Colonic mucosa (tissue), 4 donors: ENCODE results near the gene EPB41L2. TPM values are rescaled to one million over a fixed set of nuclear protein-coding genes. Genes with fewer than 3 reads are reported as not detected.

ENCODE experiments used
- DNase-seq: peaks from one replicate; pipeline ENCODE4 v3.0.0-alpha.2; 2020
- H3K27ac ChIP-seq: fragments of 200-600 bp; one replicate; pipeline ENCODE4 v1.8.0; 2021
- H3K27me3 ChIP-seq: fragments of 200-600 bp; one replicate; pipeline ENCODE4 v1.8.0; 2021
- H3K36me3 ChIP-seq: fragments of 200-600 bp; one replicate; pipeline ENCODE4 v1.8.0; 2021
- H3K4me1 ChIP-seq: fragments of 200-600 bp; one replicate; pipeline ENCODE4 v1.8.0; 2021; ENCODE audit warnings: mild to moderate bottlenecking
- H3K4me3 ChIP-seq: fragments of 200-600 bp; one replicate; pipeline ENCODE4 v1.8.0; 2021
- H3K9ac ChIP-seq, 2 donors: one replicate each; pipeline ENCODE4 v1.7.0; 2013; ENCODE audit warnings: control low read depth in 2 of 2, low read depth in 2 of 2, low read length in 2 of 2
- H3K9me3 ChIP-seq: fragments of 200-600 bp; one replicate; pipeline ENCODE4 v1.8.0; 2021
- intact Hi-C: fragments of 100-400 bp; cut with DNase I; formaldehyde crosslinking; loops from one replicate; pipeline ENCODE4 v1.14.1; 2022
- total RNA-seq, 2 donors: library from RNA; stranded (reverse); fragmentation: NEBNext Ultra II Directional in 1 of 2; extraction: Animal tissue kit (Norgen Biotek cat#: 25700) in 1 of 2; gene quantifications; one replicate each; pipeline ENCODE4 v1.2.1, GENCODE V29; 2021
- TF ChIP-seq, protein P1 (sequence below): fragments of 200-600 bp; IDR thresholded peaks from one replicate; pipeline ENCODE4 v1.8.0; 2022; ENCODE audit warnings: antibody characterized with exemption, mild to moderate bottlenecking
- donor health status: healthy.
- donor health status: DM: no; HTN: no; CAD: no.
- donor health status: DM: no; HTN: no; CAD: no.

The EPB41L2 gene
- total RNA-seq, 2 donors from 2014 or later: 106 to 113 TPM

DNA sequence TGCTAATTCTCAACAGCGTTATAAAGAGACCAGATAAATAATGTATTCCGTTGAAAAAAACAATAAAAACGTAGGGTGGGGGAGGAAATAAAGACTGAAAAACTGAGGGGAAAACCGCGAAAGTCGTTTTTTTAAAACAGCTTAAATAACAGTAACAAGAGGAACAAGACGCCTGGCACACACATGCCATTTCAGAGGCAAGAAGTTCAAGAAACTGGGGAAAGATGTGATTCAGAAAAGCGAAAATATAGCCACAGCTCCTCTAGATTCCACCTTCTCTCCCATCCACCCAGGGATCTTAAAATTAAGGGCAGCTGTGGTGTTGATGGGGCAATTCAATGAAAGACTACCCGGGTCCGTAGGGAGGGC lies 1.3 kb downstream of the EPB41L2 start:
- peak overlapping the region; percentile 94 for H3K27ac ChIP-seq

DNA sequence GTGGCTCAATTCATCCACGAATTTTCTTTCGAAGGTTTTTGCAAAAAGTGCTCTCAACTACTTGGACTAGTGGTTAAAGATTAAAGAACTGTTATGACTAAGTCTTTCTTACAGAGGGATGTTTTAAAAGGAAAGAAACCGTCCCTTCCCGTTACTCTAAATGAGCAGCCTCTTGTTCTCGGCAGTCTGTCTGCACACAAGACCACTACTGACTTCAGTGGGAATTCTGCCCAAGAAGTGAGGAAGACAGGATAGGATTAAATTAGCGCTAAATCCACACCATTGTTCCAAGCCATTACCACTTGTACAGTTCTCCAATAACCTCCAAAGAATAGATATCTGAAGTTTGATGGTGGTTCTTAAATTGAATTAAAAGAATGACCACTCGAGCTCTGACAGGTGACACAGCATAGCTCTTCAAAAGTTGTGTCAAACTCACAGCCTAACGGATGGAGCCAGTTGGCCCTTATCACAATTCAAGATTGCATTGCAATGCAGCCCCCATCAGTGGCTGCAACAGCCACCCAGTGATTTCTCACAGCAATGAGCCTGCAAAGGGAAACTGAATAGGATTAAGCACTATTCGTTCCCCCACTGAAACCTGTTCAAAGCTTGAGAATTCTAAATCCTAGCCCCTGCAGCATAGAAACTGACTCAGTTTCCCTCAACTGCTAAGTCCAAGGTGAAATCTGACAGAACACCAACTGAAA lies 1.8 kb downstream of the EPB41L2 start:
- intact Hi-C loops: no loop called here
- TF ChIP-seq, protein P1, sequence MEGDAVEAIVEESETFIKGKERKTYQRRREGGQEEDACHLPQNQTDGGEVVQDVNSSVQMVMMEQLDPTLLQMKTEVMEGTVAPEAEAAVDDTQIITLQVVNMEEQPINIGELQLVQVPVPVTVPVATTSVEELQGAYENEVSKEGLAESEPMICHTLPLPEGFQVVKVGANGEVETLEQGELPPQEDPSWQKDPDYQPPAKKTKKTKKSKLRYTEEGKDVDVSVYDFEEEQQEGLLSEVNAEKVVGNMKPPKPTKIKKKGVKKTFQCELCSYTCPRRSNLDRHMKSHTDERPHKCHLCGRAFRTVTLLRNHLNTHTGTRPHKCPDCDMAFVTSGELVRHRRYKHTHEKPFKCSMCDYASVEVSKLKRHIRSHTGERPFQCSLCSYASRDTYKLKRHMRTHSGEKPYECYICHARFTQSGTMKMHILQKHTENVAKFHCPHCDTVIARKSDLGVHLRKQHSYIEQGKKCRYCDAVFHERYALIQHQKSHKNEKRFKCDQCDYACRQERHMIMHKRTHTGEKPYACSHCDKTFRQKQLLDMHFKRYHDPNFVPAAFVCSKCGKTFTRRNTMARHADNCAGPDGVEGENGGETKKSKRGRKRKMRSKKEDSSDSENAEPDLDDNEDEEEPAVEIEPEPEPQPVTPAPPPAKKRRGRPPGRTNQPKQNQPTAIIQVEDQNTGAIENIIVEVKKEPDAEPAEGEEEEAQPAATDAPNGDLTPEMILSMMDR: no peak
- H3K9me3 ChIP-seq: no peaks in the 10 kb centered on the region
- peak overlapping the region in 1 of 2 donors; percentile 75 for H3K9ac ChIP-seq
- no peak for DNase-seq
- H3K27ac ChIP-seq: peak overlapping the region; percentile 26
- no peaks in the 10 kb centered on the region for H3K36me3 ChIP-seq
- no peaks in the 10 kb centered on the region for H3K27me3 ChIP-seq
- H3K4me1 ChIP-seq: peaks cover 9% of the 10 kb centered on the region
- H3K4me3 ChIP-seq: peak overlapping the region; percentile 93

More for the DNA sequence above, 1.3 kb downstream of the EPB41L2 start:
- no peak for DNase-seq
- Histone ChIP-seq H3K9ac (peak overlapping the region in 1 of 2 donors; percentile 75), H3K36me3 (no peaks in the 10 kb centered on the region), H3K4me1 (peaks cover 9% of the 10 kb centered on the region), H3K27me3 (no peaks in the 10 kb centered on the region), H3K9me3 (no peaks in the 10 kb centered on the region), H3K4me3 (peak overlapping the region; percentile 93)
- TF ChIP-seq, protein P1: no peak
- intact Hi-C loops: no loop called here

DNA sequence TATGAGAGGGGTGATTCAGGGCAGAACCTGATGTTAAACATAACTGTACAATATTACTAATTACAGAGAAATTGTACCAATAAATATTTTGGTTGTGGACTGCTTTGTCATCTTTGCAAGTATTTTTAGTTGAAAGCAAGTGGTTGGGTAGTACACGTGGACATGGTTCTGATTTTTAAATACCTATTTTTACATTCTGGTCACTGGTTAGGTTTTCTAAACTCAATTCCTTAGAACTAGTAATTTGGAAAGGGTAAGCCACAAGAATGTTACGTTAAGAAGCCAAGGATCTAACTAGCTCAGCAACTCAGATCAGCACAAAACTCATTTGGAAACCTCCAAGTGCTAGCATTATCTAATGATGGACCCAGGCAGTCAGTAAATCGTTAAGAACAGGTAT lies 2.7 kb downstream of the EPB41L2 start:
- Histone ChIP-seq H3K9me3 (peaks cover under 1% of the 10 kb centered on the region), H3K36me3 (no peaks in the 10 kb centered on the region), H3K9ac (peak overlapping the region in 1 of 2 donors; percentile 29), H3K27me3 (no peaks in the 10 kb centered on the region), H3K4me1 (peaks cover 9% of the 10 kb centered on the region), H3K27ac (no peak overlapping the region), H3K4me3 (no peak overlapping the region)
- intact Hi-C loops: no loop called here
- TF ChIP-seq, protein P1: no peak
- no peak for DNase-seq

DNA sequence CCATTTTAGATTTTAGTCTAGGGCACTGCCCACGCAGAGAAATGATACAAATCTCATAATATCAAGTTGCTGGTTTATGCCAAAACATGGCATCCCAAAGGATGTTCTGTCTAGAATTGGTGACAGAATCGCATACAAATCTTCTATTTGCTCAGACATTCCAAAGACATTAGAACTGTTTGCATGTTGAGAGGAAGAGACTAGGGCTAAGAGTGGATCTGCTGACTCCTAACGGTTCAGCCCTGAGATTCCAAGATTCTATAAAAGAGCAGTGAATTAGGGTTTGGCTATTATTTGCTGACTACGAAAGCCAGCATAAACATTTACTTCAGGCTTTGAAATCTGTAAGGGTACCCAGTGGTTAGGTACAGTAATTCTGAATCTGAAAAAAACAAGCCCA lies 3.6 kb downstream of the EPB41L2 start:
- TF ChIP-seq, protein P1: no peak
- intact Hi-C loops: no loop called here
- H3K27ac ChIP-seq: no peak overlapping the region
- DNase-seq: no peak
- peaks cover 5% of the 10 kb centered on the region for H3K4me1 ChIP-seq
- H3K27me3 ChIP-seq: no peaks in the 10 kb centered on the region
- no peak overlapping the region for H3K4me3 ChIP-seq
- H3K36me3 ChIP-seq: no peaks in the 10 kb centered on the region
- H3K9ac ChIP-seq: no peak overlapping the region
- H3K9me3 ChIP-seq: peaks cover 9% of the 10 kb centered on the region

DNA sequence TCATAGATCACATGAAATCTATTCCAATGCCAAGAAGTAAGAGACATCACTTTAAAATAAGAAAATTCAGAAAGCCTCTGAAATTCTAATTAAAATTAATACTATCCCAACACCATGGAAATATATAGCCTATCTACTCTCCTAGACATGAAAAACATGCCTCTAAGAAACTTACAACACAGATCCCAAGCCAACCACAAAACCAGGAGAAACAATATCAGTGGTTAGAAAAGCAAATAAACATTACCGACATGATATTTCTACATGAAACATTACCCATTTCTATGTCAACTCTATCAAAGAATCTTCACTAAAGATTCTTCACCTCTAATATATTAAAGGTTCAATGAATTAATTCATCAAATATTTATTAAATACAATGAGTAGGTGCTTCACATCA lies 4.8 kb downstream of the EPB41L2 start:
- Histone ChIP-seq H3K9me3 (peaks cover 12% of the 10 kb centered on the region), H3K27ac (no peak overlapping the region), H3K4me1 (peaks cover 5% of the 10 kb centered on the region), H3K36me3 (no peaks in the 10 kb centered on the region), H3K27me3 (no peaks in the 10 kb centered on the region), H3K9ac (no peak overlapping the region), H3K4me3 (no peak overlapping the region)
- TF ChIP-seq, protein P1: no peak
- intact Hi-C loops: no loop called here
- no peak for DNase-seq
